SHP77 treated with DMSO at 0.1 percent for 48 hours (cell line): Measurements from ENCODE around the gene PCMT1.
"Not testable (repeated sequence)": the region's sequence is repeated elsewhere in the genome, so short reads cannot be mapped to it uniquely, and the experiment has no call there.

ENCODE experiments used
- DNase-seq: peaks from one replicate; lab custom pipeline; 2025; lab: John Stamatoyannopoulos, UW

PCMT1 gene

DNA sequence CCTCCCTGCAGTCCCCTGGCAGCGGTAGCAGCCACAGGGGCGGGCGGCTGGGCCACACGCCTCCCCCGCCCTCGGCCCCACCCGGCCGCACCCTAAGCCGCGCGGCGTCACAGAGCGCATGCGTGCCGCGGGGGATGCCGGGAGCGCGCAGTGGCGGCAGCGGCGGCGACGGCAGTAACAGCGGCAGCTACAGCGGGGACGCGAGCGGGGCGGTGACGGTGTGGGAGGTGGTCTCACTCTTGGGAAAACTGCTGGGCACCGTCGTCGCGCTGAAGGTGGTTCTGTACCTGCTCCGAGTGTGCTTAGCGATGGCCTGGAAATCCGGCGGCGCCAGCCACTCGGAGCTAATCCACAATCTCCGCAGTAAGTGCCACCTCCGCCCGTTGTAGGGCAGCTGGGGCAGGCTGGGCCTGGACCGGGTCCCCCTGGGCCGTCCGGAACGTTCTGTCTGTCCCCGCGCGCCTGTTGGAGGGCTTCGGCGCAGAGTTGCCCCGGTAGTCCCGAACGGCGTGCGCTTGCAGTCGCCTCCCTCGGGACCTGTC is at the start of gene PCMT1:
Gene PCMT1 (plus strand): TSS at position 148 of the 542 bp plus-strand sequence. CDS start 161 bp downstream, at position 309.
- DNase-seq, result peak; percentile 64

- DNase-seq, result no peak
Measured at GRCh38 chr6:149701714-149702113, 47.8 kb upstream of the PCMT1 start.

- no peak for DNase-seq
Measured at GRCh38 chr6:149711711-149712110, 37.8 kb upstream of the PCMT1 start.

DNA sequence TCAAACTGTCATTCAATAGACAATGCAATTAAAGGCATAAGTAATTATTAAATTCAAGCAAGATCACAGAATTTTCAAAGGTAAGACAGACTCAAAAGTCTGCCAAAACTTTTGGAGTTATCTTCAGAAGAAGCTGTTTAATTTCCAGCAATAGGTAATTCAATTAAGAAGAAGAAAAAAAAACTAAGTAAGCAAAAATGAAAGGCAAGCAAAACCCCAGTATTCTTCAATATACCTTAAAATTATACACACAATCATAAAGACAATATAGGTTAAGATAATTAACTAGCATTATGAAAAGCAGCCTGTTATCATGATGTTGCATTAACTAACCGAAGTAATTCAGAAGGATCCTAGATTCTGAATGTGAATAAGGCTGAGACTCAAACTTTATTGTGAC is 35.1 kb upstream of the PCMT1 start:
- DNase-seq, result no peak

DNA sequence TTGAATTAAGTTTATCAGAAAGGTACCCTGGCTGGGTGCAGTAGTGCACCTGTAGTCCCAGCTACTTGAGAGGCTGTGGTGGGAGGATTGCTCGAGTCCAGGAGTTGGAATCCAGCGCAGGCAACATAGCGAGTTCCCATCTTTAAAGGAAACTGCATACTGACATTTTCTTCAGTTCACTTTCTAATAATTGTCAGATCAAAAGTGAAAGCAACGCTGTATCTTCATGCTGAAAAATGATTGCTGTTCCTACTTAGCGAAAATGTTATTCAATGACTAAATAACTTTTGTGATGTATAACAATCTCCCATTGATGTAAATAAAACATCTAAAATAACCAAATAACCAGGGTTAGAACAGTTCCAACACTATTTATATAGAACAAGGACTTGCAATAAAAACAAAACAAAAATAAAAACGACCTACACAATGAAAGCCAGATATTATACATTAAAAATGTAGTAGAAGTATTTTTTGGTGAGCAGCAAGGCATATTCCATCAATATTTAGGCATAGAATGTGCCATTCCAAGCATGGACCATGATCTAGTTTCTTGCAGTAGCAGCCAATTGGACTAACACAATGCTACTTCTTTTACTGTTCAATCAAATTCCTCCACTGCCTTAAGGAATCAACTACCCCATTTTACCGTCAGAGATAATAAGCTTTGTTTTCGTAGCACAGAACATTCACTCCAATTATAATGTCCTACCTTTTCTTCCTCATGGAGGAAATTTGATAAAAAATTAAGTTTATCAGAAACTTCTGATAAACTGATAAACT is 33.2 kb upstream of the PCMT1 start:
- no peak for DNase-seq

- no peak for DNase-seq
Measured at GRCh38 chr6:149717255-149717587, 32.3 kb upstream of the PCMT1 start.

- peak; percentile 79 for DNase-seq
Measured at GRCh38 chr6:149717588-149718458, 31.7 kb upstream of the PCMT1 start, which contains the start of gene LATS1. Gene LATS1 (minus strand): TSS chr6:149718101. CDS start chr6:149702126, 15,975 bp downstream.

DNA sequence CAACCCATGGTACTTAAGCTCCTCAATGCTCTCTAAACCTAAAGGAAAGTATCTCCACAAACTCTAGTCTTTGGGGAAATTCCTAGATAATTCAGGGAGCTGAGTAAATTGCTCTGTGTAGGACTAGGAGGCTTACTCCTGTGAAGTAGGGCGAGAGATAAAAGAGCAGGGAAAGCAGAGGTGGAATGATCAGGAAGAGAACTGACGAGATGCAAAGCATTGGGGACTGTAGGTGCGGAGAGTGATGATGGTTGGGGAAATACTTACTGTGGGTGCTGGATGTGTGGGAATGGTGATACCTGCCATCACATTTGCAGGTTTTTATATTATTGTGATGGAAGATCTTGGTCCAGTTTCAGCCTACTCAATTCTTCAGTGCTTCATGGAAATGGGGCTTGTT is 30.0 kb upstream of the PCMT1 start:
- no peak for DNase-seq

DNA sequence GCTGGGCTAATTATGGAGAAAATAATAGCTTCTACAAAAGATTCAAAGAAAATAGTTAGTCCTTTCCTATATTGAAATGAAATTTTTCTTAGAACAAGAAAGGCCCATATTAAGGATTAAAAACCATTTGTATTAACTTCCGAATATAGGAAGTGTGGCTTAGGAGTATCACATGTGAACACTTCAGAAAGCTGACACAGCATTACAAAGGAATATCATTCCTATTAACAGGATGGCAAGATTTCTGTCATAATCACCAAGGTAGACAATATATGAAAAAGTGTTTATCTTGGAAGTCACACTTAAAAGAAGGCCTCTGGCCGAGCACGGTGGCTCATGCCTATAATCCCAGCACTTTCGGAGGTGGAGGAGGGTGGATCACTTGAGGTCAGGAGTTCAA is 26.3 kb upstream of the PCMT1 start:
- DNase-seq, result no peak

DNA sequence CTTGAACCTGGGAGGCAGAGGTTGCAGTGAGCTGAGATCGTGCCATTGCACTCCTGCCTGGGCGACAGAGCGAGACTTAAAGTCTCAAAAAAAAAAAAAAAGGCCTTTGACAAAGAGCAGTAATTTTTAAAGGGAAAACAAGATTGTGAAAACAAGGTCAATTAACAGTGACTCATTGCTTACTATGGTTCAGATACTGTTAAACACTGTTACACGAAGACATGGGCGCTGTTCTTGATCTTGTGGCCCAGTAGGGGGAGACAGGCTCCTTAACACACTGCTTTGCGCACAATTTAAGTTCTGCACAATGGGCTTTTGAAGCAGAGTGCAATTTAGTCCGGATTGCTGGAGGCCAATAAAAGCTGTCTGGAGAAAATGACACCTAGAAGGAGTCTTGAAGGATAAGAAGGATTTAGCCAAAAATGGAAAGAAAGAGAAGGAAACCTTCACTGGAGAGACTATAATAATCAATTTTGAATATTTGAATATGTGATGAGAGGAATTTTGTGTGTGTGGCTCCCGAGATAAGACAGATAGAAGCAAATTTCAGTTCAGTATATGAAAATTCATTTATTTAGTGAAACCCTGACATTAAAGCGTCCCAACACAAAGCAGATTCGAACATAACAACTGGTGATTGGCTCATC is 25.6 kb upstream of the PCMT1 start:
- peak; percentile 16 for DNase-seq

DNA sequence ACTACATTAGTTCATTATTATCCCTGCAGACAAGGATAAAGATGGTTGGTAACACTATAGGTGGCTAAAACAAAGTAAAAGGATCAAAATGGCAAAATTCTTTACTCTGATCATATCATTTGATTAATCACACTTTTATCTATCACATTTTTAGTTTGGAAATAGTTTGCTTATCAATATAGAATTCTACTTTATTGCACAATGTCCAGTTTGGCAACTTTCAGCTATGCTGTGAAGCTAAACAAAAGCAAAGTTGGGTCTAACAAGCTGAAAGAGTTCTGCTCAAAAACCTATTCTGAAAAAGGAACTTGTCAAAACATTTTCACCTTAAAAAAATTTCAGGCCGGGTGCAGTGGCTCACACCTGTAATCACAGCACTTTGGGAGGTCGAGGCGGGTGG is 23.8 kb upstream of the PCMT1 start:
- no peak for DNase-seq

DNA sequence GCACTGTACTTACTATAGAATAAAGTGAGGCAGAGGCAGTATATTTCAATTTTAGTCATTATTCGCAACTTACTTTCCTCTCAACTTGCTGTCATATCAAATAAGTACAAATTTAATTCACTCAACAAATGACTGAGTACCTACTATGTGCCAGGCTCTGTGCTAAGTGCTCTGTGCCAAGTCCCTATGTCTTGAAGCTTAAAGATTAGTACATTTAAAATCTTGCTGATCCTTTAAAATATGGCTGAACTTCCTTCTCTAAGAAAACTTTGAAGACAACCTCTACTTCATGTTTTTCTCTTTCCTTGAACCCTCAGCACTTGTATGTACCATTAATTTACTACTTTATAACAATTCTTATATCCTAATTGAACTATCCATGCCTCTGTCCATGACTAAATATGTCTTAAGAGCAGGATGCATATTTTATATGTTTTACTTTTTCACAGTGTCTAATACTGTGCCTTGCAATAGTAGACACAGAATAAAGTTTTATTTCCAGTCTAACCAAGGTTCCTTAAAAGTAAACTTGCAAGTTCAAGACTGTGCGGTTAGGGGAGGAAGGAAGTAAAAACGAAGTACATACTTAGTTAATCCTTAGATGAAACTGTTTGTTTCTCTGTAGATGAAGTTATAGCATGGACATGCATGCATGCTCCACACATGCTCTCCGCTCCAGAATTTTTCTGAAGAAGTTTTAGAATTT is 21.6 kb upstream of the PCMT1 start:
- DNase-seq, result no peak

DNA sequence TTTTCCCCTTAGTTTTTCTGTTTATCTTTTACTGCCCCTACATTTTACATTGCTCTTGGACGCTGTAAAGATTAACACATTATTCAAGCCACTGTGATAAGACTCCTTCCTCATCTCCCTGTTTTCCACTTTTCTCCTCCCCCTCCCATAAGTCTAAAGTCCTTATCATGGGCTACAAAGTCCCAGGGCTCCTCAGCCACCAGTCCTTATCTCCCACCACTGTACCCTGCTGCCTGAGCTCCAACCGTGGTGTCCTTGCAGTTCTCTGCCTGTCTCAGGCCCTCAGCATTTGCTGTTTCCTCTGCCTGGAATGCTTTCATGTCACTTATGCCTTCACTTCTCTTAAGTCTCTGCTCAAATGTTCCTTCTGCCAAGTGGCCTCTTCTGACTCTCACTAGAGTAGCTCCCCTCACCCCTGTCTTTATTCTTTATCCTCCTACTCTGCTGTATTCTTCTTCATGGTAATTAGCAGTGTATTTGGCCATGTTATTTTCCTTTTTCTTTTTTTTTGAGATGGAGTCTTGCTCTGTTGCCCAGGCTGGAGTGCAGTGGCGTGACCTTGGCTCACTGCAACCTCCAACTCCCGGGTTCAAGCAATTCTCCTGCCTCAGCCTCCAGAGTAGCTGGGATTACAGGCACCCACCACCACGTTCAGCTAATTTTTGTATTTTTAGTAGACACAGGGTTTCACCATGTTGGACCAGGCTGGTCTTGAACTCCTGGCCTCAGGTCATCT is 20.9 kb upstream of the PCMT1 start:
- DNase-seq, result no peak

GRCh38 chr6:149729824-149730223 is 19.7 kb upstream of the PCMT1 start:
- DNase-seq, result no peak

DNA sequence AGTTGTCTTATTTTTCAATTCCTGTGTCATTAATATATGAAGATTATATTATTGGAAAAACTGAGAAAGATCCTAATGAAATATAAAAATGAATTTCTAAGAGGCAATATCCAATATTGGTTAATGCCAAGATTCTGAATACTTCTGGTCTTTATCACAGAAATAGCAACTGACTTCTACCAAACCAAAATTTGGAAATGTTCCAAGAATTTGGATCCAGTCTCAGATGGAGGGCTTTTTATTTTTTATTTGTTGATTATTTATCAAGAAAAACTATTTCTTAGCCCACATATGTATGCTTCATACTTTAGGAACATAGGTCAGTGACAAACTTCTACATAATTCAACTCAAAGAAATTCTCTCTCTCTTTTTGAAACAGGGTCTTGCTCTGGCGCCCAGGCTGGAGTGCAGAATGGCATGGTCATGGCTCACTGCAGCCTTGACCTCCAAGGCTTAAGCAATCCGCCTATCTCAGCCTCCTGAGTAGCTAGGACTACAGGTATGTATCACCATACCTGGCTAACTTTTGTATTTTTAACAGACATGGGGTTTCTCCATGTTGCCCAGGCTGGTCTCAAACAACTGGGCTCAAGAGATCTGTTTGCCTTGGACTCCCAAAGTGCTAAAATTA is 16.3 kb upstream of the PCMT1 start:
- no peak for DNase-seq

DNA sequence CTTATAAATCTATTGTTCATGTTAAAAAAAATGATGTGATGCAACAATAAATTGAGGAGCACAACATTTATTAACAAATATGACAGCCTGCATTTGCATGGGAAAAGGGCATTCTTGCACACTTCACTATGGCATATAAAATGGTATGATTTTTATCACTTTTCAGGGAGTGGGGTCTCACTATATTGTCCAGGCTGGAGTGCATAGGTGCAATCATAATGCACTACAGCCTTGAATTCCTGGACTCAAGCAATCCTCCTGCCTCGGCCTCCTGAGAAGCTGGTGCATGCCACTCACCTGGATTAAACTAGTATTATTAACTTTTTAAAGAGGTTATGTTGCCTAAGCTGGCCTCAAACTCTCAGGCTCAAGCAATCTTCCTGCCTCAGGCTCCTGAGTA is 14.6 kb upstream of the PCMT1 start:
- no peak for DNase-seq

DNA sequence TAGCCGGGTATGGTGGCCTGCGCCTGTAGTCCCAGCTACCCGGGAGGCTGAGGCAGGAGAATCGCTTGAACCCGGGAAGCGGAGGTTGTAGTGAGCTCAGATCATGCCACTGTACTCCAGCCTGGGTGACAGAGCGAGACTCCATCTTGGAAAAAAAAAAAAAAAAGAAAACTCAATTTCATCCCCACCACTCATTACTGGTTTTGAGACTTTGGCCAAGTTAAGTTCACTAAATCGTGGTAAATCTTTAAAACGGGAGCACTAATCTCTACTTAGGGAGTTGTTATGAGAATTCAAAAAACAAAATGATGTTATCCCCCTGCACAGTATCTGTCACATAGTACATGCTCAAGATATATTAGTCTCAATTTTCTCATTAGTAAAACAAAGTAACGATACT is 4.3 kb upstream of the PCMT1 start:
- DNase-seq, result not testable (repeated sequence)

GRCh38 chr6:149746147-149746946 is 3.2 kb upstream of the PCMT1 start, which contains the start of gene NUP43:
Gene NUP43 (minus strand): TSS chr6:149746529. CDS start chr6:149746495, 34 bp downstream.
- DNase-seq, result peak; percentile 87

DNA sequence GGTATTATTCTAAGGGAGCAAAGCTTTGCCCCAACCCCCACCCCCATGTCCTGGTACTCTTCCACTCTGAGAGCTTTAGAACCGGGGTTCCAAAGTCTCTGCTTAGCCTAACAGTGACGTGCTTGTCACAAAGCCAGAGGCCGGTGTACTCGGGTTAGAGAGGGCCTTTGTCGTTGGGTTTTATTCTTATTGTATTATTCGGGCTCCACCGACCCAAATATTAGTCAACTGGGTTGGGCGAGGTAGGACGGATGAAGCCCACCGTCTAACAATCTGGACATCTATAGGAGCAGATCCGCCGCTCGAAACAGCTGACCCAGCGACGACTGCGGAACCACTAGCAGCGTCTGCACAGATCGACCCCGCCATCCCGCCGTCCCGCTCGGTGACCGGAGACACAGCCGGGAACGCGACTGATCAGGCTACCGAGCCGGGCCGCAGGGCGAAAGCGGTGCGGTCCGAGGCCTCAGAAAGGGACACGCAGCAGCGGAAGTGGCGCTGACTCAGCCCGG is 403 bp upstream of the PCMT1 start:
- not testable (repeated sequence) for DNase-seq
